Nucleus accumbens (tissue), 56 donors: ENCODE data around the gene CTTN.

ENCODE experiments used
- DNase-seq, 56 donors: peaks; one replicate each; lab custom pipeline; 2025; lab: John Stamatoyannopoulos, UW

CTTN gene

GRCh38 chr11:70468256-70469195, 70.2 kb downstream of the CTTN start:
- DNase-seq, result no peak

DNA sequence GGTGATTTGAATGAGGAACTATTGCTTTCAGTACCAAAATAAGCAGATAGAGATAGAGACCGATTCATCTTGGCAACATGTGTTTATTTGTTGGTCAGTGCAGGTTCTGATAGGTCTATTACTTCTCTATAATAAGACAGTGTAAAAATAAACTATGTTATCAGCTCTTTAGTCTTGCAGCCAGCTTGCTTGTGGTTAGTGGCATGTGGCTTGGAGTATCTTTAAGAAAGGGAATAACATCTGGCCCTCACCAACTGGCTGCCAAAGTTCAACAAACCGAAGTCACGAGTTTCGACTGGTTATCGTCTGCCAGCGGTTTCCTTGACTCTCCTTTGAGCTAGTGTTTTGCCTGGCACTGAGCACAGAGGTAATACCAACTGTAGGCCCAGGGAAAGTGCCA, 71.8 kb downstream of the CTTN start:
- DNase-seq, result no peak

- DNase-seq, result no peak
Measured at GRCh38 chr11:70471254-70471653, 72.9 kb downstream of the CTTN start.

DNA sequence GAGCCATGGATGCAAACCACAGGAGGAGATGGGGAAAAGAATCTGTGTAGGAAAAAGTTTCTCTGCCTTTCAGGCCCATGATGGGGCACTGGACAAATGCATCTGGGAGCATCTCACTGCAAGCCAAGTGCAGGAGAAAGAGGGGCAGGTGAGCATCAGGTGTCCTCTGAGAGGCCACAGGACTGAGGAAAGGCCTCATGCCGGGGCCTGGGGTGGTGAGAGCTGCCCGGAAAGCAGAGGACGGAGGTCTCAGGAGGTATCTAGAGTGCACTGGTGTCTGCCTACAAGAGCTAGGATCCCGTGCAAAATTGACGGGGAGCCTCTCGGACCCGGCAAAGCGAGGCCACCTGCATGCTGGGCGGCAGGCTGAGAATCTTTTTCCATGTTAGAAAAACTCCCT, 73.9 kb downstream of the CTTN start:
- no peak for DNase-seq

DNA sequence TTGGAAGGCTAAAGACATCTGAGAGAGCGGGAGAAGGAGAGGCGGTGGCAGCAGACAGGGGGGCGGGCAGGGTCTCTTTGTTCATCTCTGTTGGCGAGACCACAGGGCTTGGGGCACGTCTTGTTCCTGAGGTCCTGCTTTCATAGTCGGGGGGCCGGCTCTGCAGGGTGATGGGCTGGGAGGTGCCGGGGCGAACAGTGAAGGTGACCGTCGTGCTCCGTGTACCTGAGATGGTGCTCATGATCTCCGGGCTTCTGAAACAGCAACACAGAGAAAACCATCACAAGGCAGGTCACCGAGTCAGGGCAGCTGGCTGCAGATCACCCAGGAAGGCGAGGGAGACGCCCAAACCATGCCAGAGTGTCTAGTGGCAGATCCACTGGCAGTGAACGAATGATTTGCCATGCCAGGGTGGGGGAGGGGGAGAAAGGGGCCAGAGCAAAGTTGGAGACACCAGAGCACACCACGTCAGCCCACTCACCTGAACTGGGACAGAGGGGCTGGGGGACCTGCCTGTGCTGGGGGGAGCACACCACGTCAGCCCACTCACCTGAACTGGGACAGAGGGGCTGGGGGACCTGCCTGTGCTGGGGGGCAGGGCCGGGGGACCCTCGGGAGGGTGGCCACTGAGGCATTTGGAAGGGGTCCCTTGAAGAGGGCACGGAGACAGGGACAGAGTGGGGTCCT, 75.0 kb downstream of the CTTN start:
- no peak for DNase-seq

- no peak for DNase-seq
Measured at GRCh38 chr11:70473873-70474690, 75.8 kb downstream of the CTTN start.

GRCh38 chr11:70474710-70475109, 76.4 kb downstream of the CTTN start:
- DNase-seq, result no peak

- no peak for DNase-seq
Measured at GRCh38 chr11:70476669-70477068, 78.3 kb downstream of the CTTN start.

DNA sequence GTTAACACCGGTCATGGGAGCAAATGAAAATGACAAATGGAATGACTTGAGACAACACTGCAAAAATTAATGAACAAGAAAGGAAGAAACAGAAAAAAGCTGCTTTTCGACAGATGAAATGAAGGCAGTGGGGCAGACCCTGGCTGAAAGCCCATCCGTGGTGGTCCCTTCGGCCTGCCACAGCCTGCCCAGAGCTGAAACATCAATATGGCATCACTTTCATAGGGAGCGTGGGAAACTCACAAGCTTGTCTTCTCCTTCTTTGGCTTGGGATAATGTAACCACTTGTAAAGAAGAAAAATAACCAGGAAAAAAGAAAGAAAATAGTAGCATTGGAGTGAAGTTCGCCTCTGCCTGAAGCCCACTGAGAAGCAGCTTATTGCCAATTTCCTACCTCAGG, 78.8 kb downstream of the CTTN start:
- DNase-seq, result no peak

GRCh38 chr11:70477609-70478008, 79.3 kb downstream of the CTTN start:
- DNase-seq, result peak in 26 of 56 donors; percentile 11 to 63 (median 40)

GRCh38 chr11:70478166-70478890, 80.0 kb downstream of the CTTN start:
- DNase-seq, result no peak

- no peak for DNase-seq
Measured at GRCh38 chr11:70480711-70481110, 82.4 kb downstream of the CTTN start.

- no peak for DNase-seq
Measured at GRCh38 chr11:70481625-70482528, 83.5 kb downstream of the CTTN start.

GRCh38 chr11:70482529-70482917, 84.2 kb downstream of the CTTN start:
- DNase-seq, result no peak

- peak in 2 of 56 donors; percentile 25 to 44 for DNase-seq
Measured at GRCh38 chr11:70483077-70483861, 84.9 kb downstream of the CTTN start.

- DNase-seq, result no peak
Measured at GRCh38 chr11:70483917-70484316, 85.6 kb downstream of the CTTN start.

DNA sequence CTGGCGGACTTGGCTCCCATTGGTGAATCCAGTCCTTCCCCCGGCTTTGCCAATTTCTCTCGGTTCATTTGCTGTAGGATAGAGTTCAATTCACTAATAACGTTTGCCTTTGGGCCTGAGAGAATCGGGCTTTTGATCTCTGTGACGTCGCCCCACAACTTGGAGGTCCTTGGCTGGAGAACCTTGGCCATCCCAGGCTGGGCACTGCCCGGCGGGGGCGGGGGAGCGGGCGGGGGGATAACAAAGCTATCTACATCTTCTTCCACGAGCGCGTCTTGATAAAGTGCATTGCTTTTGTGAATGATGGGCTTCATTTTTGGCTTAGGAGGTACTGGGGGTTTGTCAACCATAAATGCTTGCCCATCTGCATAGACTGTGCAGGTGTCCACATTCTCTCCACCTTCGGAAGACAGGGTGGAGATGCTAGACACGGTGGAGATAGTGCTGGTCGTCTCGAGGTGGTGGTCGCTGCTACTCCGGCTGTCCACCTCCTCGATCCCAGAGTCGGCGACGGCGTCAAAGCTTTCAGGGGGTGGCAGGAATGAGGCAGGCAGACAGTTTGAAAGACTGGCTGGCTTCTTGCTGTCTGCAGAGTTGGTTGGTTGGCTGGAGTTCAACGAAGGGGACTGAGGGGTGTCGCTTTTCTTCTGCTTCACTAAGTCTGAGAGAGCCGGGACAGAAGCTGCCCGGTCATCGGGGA, 87.1 kb downstream of the CTTN start:
- no peak for DNase-seq

DNA sequence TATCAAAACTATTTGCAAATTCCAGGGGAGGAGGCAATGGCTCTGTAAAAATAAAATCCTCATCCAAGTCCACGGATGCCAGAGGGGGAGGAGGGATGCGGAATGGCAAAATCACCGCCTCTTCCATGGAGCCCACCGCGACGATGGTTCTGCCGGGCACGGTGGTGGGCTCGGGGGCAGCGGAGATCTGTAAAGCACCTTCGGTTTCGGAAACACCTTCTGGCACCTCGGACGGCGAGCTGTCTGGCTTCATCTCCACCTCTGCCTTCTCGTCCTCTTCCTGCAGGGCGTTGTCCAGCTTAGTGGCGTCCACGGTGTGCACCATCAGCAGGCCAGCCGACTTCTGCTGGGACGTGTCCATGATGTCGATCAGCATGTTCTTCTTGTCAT, 87.7 kb downstream of the CTTN start:
- DNase-seq, result no peak
